Measurements from ENCODE around the gene KIF1B.

- TF ChIP-seq POLR2AphosphoS5 (IDR thresholded peaks at IDR 0.05; ENCODE audit: borderline replicate concordance, low read depth, low read length) (no peak), EZH2 (IDR thresholded peaks at IDR 0.05) (no peak)
These were observed 173.3 kb downstream of the KIF1B start for GRCh38 chr1:10383630-10384029.
